HG02840 (cell line): Measurements from ENCODE around the gene MRC2.
"Not testable (repeated sequence)": the region's sequence is repeated elsewhere in the genome, so short reads cannot be mapped to it uniquely, and the experiment has no call there.

Source experiments
- ATAC-seq: cut with Tn5 transposase; IDR thresholded peaks from one replicate; pipeline ENCODE4 v1.9.1; 2021; ENCODE audit warnings: mild to moderate bottlenecking, moderate library complexity, moderate number of reproducible peaks; ENCODE audit not compliant: unreplicated experiment, low FRiP score

MRC2 gene

GRCh38 chr17:62695093-62695738 is 67.7 kb downstream of the MRC2 start:
- not testable (repeated sequence) for ATAC-seq

- no peak for ATAC-seq
Measured at GRCh38 chr17:62696256-62696655, 68.8 kb downstream of the MRC2 start.

DNA sequence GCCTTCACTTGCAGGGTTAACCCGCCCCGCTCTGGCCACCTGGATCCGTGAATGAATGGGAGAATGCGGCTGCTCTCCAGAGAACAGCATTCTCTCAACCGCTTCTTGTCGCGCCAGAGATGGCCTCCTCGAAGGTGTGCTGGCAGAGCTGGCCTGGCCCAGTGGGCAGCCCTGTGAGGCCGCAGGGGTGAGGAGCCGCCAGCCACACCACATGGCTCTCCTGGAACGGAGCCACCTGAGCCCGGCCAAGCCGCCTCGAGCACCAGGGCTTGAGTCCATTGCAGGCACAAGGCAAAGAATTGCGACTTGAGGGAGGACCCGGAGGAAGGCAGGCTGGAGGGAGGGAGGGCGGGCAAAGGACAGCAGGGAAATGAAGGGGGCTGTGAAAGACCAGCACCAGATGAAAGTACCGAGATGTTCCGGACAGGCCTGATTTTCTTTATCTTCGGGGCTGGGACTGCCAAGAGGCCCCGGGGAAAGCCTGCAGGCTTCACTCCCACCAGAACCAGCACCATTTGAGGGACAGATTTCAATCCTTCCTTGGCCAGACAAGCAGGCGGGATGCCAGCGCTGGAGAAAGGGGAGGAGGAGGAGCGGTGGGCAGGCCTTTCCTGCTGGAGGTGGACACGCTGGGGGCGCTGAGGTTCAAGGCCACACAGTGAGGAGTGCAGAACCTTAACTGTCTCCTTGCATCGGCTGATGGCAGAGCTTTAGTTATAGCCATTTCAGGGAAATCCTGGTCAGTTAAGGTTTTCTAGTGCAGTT is 69.4 kb downstream of the MRC2 start:
- no peak for ATAC-seq

- not testable (repeated sequence) for ATAC-seq
Measured at GRCh38 chr17:62698459-62698858, 71.0 kb downstream of the MRC2 start.

DNA sequence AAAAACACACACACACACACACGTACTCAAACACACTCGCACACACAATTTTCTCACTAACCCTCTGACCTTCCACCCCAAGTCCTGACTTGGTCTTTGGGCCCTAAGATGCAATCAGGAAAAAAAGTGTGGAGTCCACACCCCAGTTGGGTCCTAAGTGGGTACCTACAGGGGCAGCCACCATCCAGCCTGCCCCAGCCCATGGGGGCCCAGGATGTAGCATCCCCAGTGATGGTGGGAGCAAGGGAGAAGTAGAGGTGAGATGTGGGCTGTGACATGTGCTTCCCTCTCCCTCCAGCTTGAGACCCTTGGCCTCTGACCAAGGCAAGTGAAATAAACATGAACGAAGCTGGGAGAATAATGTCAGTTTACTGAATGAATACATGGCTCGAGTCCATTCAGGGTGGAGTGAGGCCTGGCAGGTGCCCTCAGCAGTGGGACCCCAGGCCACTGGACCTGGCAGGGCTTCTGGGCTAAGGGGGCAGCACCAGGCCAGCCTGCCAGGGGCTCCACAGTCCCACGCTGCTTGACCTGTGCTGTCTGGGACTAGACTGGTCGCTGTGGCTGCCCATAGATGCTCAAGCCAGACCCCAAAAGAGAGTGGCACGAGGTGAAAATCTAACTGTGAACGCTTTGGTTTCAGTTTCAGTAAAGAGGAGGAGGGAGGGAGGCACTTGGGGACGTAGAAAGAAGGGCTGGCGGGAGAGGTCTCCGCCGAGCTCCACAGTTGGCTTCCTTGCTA is 73.7 kb downstream of the MRC2 start:
- no peak for ATAC-seq

GRCh38 chr17:62701706-62702085 is 74.2 kb downstream of the MRC2 start:
- ATAC-seq: no peak

DNA sequence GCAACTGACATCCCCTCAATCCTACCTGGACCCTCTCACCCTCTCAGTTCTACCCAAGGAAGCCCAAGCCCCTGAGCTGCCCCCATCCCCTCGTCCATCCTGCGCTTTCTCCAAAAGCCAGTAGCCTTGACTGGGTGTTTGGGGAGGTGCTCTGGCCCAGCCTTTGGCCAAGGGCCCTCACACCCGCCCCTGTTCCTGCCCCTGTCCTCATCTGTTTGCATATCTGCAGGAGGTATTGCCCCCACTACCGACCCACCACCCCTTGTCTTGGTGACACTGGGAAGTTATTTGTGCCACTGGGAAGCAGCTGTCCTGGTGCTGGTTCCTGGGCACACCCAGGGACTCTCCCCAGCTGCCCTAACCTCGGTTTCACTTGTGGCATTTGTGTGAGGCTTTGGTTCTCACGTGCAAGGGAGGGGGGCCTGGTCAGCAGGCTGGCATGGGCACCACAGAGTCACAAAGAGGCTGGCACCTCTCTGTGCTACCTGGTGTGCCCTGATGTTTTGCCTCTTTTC is 75.3 kb downstream of the MRC2 start:
- no peak for ATAC-seq

DNA sequence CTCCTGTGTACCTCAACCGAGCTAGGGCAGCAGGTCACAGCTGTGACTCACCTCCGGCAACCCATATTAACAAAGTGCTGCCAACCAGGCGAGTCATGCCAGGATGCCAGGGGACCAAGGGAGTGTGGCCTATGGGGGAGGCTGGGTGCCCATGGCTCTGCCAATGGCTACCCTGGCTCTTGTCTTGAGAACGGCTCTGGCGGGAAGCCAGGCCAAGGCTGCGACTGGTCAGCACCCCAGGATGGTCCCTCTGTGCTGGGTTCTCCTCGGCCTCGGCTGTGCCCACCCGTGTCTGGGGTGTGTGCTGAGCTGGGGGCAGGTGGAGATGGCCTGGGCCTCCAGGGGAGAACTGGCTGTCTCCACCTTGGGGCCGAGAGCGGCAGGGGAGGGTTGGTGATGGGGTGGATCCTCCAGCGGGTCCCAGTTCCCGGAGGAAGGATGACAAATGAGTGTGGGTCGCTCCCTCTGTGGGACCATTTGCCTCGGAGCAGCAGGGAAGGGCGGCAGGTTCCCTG is 75.8 kb downstream of the MRC2 start:
- ATAC-seq: no peak

DNA sequence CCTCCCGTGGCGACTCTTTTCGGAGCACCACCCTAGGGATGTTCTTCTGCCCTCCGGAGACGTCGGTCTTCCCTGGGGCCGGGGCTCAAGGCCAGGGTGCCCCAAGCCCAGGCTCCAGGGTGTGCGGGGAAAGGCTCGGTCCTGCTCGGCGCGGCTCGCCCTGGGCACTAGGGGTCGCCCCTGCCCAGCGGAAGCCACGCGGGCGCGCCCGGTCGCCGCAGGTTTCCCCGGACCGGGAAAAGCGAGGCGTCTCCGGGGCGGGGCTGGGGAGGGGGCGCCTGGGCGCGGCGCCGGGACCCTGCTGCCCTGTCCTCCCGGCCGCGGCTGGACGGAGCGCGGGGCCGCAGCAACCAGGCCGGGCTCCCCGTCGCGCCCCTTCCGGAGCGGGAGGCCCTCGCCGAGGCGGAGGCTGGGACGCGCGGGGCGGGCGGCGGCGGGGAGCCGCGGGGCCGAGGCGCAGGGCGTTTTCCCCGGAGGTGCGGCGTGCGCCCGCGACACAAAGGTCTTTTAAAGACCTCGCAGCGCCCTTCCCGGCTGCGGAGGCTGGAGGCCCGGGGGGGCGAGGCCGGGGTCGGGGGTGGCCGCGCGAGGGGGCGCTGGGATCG is 76.4 kb downstream of the MRC2 start:
- peak; percentile 57 for ATAC-seq

DNA sequence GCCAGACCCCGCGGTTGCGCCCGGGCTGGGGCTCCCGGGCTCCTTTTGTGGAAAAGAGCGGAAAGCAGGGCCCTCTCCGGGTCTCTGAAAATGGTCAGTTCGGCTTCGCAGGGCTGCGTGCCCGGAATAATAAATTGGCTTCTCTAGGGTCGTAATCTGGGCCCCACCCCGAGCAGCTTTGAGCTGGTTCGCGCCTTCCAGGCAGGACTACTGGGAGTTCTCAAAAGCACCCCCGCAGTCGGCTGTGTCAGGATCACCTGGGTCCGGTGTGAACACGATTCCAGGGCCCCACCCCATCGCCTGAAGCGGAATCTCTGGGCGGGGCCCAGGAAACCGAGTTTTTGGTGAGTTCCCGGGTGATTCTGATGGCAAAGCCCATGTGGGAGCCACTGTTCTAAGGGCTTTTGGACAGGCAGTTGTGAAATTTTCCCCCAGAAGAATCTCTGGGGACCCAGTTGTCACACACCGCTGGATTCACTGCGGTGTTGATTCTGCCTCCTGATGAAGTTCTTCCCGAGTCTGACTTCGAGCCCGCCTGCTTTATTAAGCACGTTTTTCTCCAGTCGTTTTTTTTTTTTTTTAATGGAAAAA is 77.0 kb downstream of the MRC2 start:
- ATAC-seq: no peak

- ATAC-seq: no peak
Measured at GRCh38 chr17:62705156-62705777, 77.8 kb downstream of the MRC2 start.

- ATAC-seq: no peak
Measured at GRCh38 chr17:62705778-62706597, 78.5 kb downstream of the MRC2 start.

GRCh38 chr17:62706598-62707424 is 79.3 kb downstream of the MRC2 start:
- no peak for ATAC-seq

GRCh38 chr17:62707425-62707739 is 79.9 kb downstream of the MRC2 start:
- ATAC-seq: no peak

DNA sequence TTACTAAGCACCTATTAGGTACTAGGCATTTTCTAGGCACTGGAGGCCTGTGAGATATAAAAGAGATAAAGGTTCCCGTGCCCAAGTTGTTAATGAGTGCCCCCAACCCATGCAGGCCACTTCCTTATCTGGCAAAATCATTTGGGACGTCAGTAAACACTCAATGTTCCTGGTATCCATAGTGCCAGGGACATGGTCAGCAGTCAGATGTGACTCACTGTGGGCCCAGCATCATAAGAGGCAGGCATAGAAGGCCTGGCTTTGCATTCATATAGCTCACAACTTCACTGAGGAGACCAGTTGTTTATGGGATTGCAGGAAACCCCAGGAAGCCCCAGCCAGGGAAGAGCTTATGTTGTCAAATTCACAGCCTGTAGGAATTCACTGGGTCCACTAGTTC is 81.1 kb downstream of the MRC2 start:
- ATAC-seq: no peak

- no peak for ATAC-seq
Measured at GRCh38 chr17:62712171-62712581, 84.7 kb downstream of the MRC2 start.

DNA sequence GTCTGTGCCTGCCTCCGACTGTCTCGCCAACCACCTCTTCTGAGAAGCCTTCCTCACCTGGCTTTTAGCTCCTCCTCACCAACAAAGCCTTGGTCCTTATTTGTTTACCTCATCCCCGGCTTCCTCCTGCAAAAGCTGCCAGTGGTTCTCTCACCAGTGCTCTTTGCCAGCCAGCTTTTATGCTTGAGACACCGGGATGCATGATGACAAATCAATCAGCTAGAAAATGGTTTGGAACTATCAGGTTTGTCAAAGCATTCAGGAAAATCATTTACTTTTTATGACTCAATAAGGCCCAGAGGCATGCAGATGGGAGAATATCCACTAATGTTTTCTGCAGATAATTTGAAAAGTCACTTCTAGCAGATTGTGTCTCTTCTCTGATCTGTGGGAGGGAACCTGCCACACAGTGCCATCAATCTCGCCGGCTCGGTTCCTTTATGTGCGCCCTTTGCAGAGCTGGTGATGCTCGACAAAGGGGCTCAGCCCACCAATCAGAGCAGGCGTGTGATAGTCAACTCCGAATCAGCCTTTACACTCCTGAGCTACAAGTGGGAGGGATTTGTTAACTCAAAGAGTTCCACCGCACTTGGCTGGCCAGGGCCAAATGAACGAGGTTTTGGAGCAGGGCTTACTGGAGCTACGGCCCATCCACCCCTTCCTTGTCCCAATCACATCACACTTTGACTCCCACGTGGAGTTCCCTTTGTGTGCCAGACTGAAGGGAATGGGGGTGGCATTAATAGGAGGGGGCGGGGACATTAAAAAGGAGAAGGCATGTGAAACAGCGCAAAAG is 85.8 kb downstream of the MRC2 start:
- ATAC-seq: no peak
